Thyroid gland (tissue), 4 donors: ENCODE results near the gene GALNT13.

Source experiments
- POLR2A ChIP-seq, 2 donors: fragments of 450-650 bp; IDR thresholded peaks; one replicate each; pipeline ENCODE4 v1.6.1; 2017; ENCODE audit warnings: antibody characterized with exemption in 2 of 2, mild to moderate bottlenecking in 2 of 2, moderate library complexity in 1 of 2
- TF ChIP-seq, protein P1 (sequence below), 6 experiments: fragments of 200-600 bp in 3 of 6; fragments of 450-650 bp in 3 of 6; sonication (generic) in 3 of 6; IDR thresholded peaks; one replicate each; pipeline ENCODE4 v1.5.1; 2016 to 2019; ENCODE audit warnings: antibody characterized with exemption in 6 of 6, mild to moderate bottlenecking in 2 of 6, inconsistent platforms in 1 of 6, moderate library complexity in 1 of 6

- TF ChIP-seq, protein P1, sequence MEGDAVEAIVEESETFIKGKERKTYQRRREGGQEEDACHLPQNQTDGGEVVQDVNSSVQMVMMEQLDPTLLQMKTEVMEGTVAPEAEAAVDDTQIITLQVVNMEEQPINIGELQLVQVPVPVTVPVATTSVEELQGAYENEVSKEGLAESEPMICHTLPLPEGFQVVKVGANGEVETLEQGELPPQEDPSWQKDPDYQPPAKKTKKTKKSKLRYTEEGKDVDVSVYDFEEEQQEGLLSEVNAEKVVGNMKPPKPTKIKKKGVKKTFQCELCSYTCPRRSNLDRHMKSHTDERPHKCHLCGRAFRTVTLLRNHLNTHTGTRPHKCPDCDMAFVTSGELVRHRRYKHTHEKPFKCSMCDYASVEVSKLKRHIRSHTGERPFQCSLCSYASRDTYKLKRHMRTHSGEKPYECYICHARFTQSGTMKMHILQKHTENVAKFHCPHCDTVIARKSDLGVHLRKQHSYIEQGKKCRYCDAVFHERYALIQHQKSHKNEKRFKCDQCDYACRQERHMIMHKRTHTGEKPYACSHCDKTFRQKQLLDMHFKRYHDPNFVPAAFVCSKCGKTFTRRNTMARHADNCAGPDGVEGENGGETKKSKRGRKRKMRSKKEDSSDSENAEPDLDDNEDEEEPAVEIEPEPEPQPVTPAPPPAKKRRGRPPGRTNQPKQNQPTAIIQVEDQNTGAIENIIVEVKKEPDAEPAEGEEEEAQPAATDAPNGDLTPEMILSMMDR (IDR thresholded peaks at IDR 0.05): no peak
- TF ChIP-seq POLR2A (IDR thresholded peaks at IDR 0.05): no peak
Measured at GRCh38 chr2:154093856-154094255, 222.1 kb downstream of the GALNT13 start.
